Endothelial cell (in vitro differentiated cells): ENCODE data around the gene SNX19. TPM values are rescaled to one million over a fixed set of nuclear protein-coding genes. Genes with fewer than 3 reads are reported as not detected.

Experiments
- DNase-seq: peaks from one replicate; pipeline ENCODE4 v3.0.0; 2021; ENCODE audit warnings: low spot score
- H3K27ac Mint-ChIP-seq: one replicate; pipeline ENCODE4 v1.8.0; 2021; ENCODE audit warnings: mixed read lengths, inconsistent platforms; ENCODE audit not compliant: unreplicated experiment
- H3K27me3 Mint-ChIP-seq: one replicate; pipeline ENCODE4 v1.8.0; 2021; ENCODE audit warnings: mild to moderate bottlenecking, moderate library complexity, mixed read lengths, inconsistent platforms; ENCODE audit not compliant: unreplicated experiment
- H3K36me3 Mint-ChIP-seq: one replicate; pipeline ENCODE4 v1.8.0; 2021; ENCODE audit warnings: mild to moderate bottlenecking, low read depth, mixed read lengths, inconsistent platforms; ENCODE audit not compliant: unreplicated experiment
- H3K4me1 Mint-ChIP-seq: one replicate; pipeline ENCODE4 v1.8.0; 2021; ENCODE audit warnings: mild to moderate bottlenecking, mixed read lengths, inconsistent platforms; ENCODE audit not compliant: unreplicated experiment
- H3K4me3 Mint-ChIP-seq: one replicate; pipeline ENCODE4 v1.8.0; 2021; ENCODE audit warnings: mild to moderate bottlenecking, mixed read lengths, inconsistent platforms; ENCODE audit not compliant: unreplicated experiment
- H3K9me3 Mint-ChIP-seq: one replicate; pipeline ENCODE4 v1.8.0; 2021; ENCODE audit warnings: mixed read lengths, inconsistent platforms; ENCODE audit not compliant: unreplicated experiment
- total RNA-seq: library from RNA; stranded (reverse); fragmentation: NEBNext Ultra II Directional; extraction: Animal tissue kit (Norgen Biotek cat#: 25700); gene quantifications from one replicate; pipeline ENCODE4 v1.2.1, GENCODE V29; 2021; ENCODE audit not compliant: unreplicated experiment
- TF ChIP-seq, protein P1 (sequence below): fragments of 200-600 bp; sonication (generic); IDR thresholded peaks from one replicate; pipeline ENCODE4 v1.5.0; 2021; ENCODE audit warnings: antibody characterized with exemption; ENCODE audit not compliant: unreplicated experiment

The SNX19 gene
- total RNA-seq, 1 donor from 2014 or later: 47.9 TPM

GRCh38 chr11:130872981-130873380 lies 43.3 kb downstream of the SNX19 start:
- H3K36me3 Mint-ChIP-seq: peaks cover 17% of the 10 kb centered on the region
- peaks cover 14% of the 10 kb centered on the region for H3K4me1 Mint-ChIP-seq
- DNase-seq: no peak
- H3K27ac Mint-ChIP-seq: no peak overlapping the region
- no peak overlapping the region for H3K4me3 Mint-ChIP-seq
- no peaks in the 10 kb centered on the region for H3K9me3 Mint-ChIP-seq
- H3K27me3 Mint-ChIP-seq: no peaks in the 10 kb centered on the region
- TF ChIP-seq, protein P1, sequence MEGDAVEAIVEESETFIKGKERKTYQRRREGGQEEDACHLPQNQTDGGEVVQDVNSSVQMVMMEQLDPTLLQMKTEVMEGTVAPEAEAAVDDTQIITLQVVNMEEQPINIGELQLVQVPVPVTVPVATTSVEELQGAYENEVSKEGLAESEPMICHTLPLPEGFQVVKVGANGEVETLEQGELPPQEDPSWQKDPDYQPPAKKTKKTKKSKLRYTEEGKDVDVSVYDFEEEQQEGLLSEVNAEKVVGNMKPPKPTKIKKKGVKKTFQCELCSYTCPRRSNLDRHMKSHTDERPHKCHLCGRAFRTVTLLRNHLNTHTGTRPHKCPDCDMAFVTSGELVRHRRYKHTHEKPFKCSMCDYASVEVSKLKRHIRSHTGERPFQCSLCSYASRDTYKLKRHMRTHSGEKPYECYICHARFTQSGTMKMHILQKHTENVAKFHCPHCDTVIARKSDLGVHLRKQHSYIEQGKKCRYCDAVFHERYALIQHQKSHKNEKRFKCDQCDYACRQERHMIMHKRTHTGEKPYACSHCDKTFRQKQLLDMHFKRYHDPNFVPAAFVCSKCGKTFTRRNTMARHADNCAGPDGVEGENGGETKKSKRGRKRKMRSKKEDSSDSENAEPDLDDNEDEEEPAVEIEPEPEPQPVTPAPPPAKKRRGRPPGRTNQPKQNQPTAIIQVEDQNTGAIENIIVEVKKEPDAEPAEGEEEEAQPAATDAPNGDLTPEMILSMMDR: no peak

DNA sequence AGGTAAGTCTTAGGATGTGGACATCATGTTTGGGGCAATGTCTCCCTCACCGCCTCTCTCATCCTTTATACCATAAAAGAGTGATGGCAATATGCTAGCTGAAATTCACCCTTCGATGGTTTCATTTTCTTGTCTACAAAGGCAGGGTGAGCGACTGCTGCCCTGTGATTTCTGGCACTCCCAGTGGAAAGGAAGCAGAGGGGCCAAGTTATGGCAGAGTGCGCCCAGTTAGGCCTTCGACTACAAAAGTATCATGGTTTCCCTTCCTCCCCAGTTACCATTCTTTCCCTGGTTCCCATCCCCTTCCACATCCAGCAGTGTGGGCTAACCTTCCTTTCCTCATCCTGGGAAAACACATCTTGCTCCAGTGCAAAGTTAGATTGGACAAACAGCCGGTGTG lies 43.8 kb downstream of the SNX19 start:
- H3K36me3 Mint-ChIP-seq: peaks cover 12% of the 10 kb centered on the region
- H3K4me3 Mint-ChIP-seq: no peak overlapping the region
- DNase-seq: no peak
- no peaks in the 10 kb centered on the region for H3K9me3 Mint-ChIP-seq
- H3K27me3 Mint-ChIP-seq: no peaks in the 10 kb centered on the region
- H3K27ac Mint-ChIP-seq: no peak overlapping the region
- H3K4me1 Mint-ChIP-seq: peaks cover 11% of the 10 kb centered on the region
- TF ChIP-seq, protein P1: no peak

DNA sequence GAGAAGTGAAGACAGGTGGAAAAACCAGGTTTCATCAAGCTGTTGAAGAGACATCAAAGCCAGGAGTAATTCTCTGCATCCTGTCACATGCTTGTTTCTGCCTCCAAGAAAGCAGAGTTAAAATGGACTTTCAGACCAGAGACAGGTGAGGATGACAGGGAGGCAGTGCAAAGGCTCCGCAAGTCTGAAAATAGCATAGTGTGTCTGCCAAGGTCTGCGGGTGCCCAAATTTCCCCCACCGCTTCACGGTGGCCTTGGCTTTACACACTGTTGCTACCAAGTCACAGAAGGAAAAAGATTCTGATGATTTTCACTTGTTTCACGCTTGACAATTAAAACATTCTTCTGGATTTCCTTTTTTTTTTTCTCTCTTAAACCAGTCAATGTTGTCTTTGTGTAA lies 44.2 kb downstream of the SNX19 start:
- H3K9me3 Mint-ChIP-seq: no peaks in the 10 kb centered on the region
- peaks cover 8% of the 10 kb centered on the region for H3K36me3 Mint-ChIP-seq
- peaks cover 11% of the 10 kb centered on the region for H3K4me1 Mint-ChIP-seq
- no peak overlapping the region for H3K27ac Mint-ChIP-seq
- H3K27me3 Mint-ChIP-seq: no peaks in the 10 kb centered on the region
- DNase-seq: no peak
- TF ChIP-seq, protein P1: no peak
- H3K4me3 Mint-ChIP-seq: no peak overlapping the region

DNA sequence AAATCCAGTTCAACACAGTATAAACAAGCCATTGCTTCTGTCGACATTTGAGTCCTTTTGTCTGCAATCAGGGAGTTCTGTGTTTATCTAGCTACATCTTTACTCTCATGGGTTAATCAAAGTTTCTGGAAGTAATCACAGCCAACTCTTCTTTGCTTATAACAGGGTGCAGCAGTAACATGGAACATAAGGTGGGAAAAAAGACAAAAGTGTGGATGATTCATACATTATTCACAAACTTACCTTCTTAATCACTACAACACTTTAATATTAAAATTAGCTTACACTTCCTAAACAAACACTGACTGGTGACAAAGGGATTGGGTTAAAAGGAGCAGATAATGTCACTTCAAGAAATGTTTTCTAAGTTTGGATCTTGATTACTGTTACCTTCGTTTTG lies 44.7 kb downstream of the SNX19 start:
- Mint-ChIP-seq H3K4me3 (no peak overlapping the region), H3K4me1 (peaks cover 11% of the 10 kb centered on the region), H3K9me3 (no peaks in the 10 kb centered on the region), H3K36me3 (peaks cover 8% of the 10 kb centered on the region), H3K27me3 (no peaks in the 10 kb centered on the region), H3K27ac (no peak overlapping the region)
- TF ChIP-seq, protein P1: no peak
- no peak for DNase-seq

DNA sequence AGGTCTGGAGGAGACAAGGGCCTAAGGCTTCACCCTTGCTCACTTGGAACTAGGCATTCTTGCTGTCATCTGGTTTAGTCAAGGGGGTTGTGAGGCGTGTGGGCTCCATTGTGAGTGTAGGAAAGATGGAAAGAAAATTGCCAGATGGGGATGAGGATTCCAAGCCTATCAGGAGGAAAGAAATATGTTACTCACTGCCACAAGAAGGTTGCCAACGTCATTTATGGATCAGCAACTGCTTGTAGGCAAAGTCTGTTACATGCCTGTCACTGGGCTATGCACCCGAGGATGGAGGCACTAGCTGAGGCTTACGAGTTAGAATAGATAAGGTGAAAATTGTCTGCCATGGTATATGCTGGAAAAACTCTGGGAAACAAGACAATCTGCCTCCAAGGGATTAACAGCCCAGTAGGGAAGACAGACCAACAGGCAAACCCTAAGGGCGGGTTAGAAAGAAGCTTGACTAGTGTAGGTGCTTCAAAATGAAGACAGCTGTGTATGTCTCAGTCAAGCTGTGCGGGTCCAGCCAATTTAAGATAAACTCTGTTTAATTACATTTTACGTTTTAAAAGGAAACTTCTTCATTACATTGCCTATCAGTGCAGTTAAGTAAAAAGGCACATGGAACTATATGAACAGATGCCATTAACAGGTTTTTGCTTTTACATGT lies 47.4 kb downstream of the SNX19 start:
- no peak overlapping the region for H3K4me3 Mint-ChIP-seq
- no peak for DNase-seq
- peaks cover 19% of the 10 kb centered on the region for H3K4me1 Mint-ChIP-seq
- H3K27ac Mint-ChIP-seq: no peak overlapping the region
- peaks cover 3% of the 10 kb centered on the region for H3K36me3 Mint-ChIP-seq
- no peaks in the 10 kb centered on the region for H3K9me3 Mint-ChIP-seq
- TF ChIP-seq, protein P1: no peak
- H3K27me3 Mint-ChIP-seq: peaks cover 2% of the 10 kb centered on the region
